ENCODE data around the gene OGFOD3.
"Not testable (repeated sequence)": the region's sequence is repeated elsewhere in the genome, so short reads cannot be mapped to it uniquely, and the experiment has no call there.

OGFOD3 gene

GRCh38 chr17:82418001-82418986 lies at the start of gene OGFOD3, which contains the start of gene HEXD:
Gene OGFOD3 (minus strand): TSS chr17:82418586. CDS start chr17:82418485, 101 bp downstream.
Gene HEXD (plus strand): TSS chr17:82418347. CDS start chr17:82419800, 1,453 bp downstream.
- DNase-seq = peak; percentile 83

GRCh38 chr17:82465023-82465603 lies 46.7 kb upstream of the OGFOD3 start:
- DNase-seq = no peak

- no peak for DNase-seq
These were observed 46.2 kb upstream of the OGFOD3 start for GRCh38 chr17:82464567-82464929.

- DNase-seq = no peak
These were observed 45.7 kb upstream of the OGFOD3 start for GRCh38 chr17:82463925-82464566.

- no peak for DNase-seq
These were observed 45.0 kb upstream of the OGFOD3 start for GRCh38 chr17:82463391-82463790.

- no peak for DNase-seq
These were observed 43.6 kb upstream of the OGFOD3 start for GRCh38 chr17:82461827-82462524.

GRCh38 chr17:82459936-82460335 lies 41.5 kb upstream of the OGFOD3 start:
- DNase-seq = not testable (repeated sequence)

GRCh38 chr17:82458885-82459424 lies 40.6 kb upstream of the OGFOD3 start:
- DNase-seq = no peak

GRCh38 chr17:82458179-82458884 lies 39.9 kb upstream of the OGFOD3 start, which contains the start of gene NARF:
Gene NARF (plus strand): TSS chr17:82458741. CDS start chr17:82458804, 63 bp downstream.
- peak; percentile 99 for DNase-seq

- no peak for DNase-seq
These were observed 39.5 kb upstream of the OGFOD3 start for GRCh38 chr17:82457929-82458178.

- DNase-seq = no peak
These were observed 38.9 kb upstream of the OGFOD3 start for GRCh38 chr17:82457073-82457928.

- DNase-seq = not testable (repeated sequence)
These were observed 35.3 kb upstream of the OGFOD3 start for GRCh38 chr17:82453706-82454105.

GRCh38 chr17:82453151-82453550 lies 34.8 kb upstream of the OGFOD3 start:
- DNase-seq = not testable (repeated sequence)

- DNase-seq = no peak
These were observed 33.8 kb upstream of the OGFOD3 start for GRCh38 chr17:82452162-82452561.

GRCh38 chr17:82450357-82451106 lies 32.1 kb upstream of the OGFOD3 start, which contains the start of gene CYBC1:
Gene CYBC1 (minus strand): TSS chr17:82450752. CDS start chr17:82449254, 1,498 bp downstream.
- peak; percentile 94 for DNase-seq

- DNase-seq = no peak
These were observed 31.5 kb upstream of the OGFOD3 start for GRCh38 chr17:82449883-82450356.

- no peak for DNase-seq
These were observed 30.9 kb upstream of the OGFOD3 start for GRCh38 chr17:82449131-82449882.

- no peak for DNase-seq
These were observed 29.5 kb upstream of the OGFOD3 start for GRCh38 chr17:82447876-82448275.

- DNase-seq = no peak
These were observed 28.3 kb upstream of the OGFOD3 start for GRCh38 chr17:82446649-82447048.
